AG04450 (cell line): ENCODE measurements around the gene POLR2E. TPM values are rescaled to one million over a fixed set of nuclear protein-coding genes. Genes with fewer than 3 reads are reported as not detected.
A peak's percentile ranks its signal among the peaks of the same experiment; 100 is the strongest.

Experiments
- CTCF ChIA-PET: fragments of 300-600, 350-600 bp; formaldehyde crosslinking; extraction: SDS; loops from one replicate; lab custom pipeline; 2022; ENCODE audit warnings: antibody characterized with exemption, inconsistent platforms; lab: Charles Lee
- POLR2A ChIA-PET: fragments of 350-600 bp; formaldehyde crosslinking; extraction: SDS; loops from one replicate; lab custom pipeline; 2021; ENCODE audit warnings: antibody characterized with exemption, inconsistent platforms; lab: Yijun Ruan, JAX
- DNase-seq: peaks from one replicate; pipeline ENCODE4 v3.0.0-alpha.2; 2011; ENCODE audit warnings: low read depth, low spot score
- H3K27ac ChIP-seq: one replicate; pipeline ENCODE4 v1.5.1; 2012; ENCODE audit warnings: low read depth, low read length, control low read depth
- H3K27me3 ChIP-seq: one replicate; pipeline ENCODE4 v1.6.0; 2012; ENCODE audit warnings: low read length; ENCODE audit not compliant: control insufficient read depth, insufficient read depth
- H3K4me3 ChIP-seq: 2 replicates; pipeline ENCODE4 v1.5.1; 2011; ENCODE audit warnings: mild to moderate bottlenecking, low read depth, low read length, control low read depth
- H3K9me3 ChIP-seq: 2 replicates; pipeline ENCODE4 v1.5.1; 2012; ENCODE audit warnings: low read length; ENCODE audit not compliant: control insufficient read depth, insufficient read depth
- polyA plus RNA-seq: library from polyadenylated mRNA; depleted of rRNA; stranded (reverse); fragments of >200 nt; gene quantifications from 2 replicates; pipeline ENCODE4 v1.2.3, GENCODE V29; 2011
- TF ChIP-seq, protein P1 (sequence below): IDR thresholded peaks from 2 replicates; pipeline ENCODE4 v1.5.1; 2011; ENCODE audit warnings: low read depth, low read length, control low read depth, inconsistent platforms

Gene POLR2E
- polyA plus RNA-seq, 1 experiment, result 140 TPM

DNA sequence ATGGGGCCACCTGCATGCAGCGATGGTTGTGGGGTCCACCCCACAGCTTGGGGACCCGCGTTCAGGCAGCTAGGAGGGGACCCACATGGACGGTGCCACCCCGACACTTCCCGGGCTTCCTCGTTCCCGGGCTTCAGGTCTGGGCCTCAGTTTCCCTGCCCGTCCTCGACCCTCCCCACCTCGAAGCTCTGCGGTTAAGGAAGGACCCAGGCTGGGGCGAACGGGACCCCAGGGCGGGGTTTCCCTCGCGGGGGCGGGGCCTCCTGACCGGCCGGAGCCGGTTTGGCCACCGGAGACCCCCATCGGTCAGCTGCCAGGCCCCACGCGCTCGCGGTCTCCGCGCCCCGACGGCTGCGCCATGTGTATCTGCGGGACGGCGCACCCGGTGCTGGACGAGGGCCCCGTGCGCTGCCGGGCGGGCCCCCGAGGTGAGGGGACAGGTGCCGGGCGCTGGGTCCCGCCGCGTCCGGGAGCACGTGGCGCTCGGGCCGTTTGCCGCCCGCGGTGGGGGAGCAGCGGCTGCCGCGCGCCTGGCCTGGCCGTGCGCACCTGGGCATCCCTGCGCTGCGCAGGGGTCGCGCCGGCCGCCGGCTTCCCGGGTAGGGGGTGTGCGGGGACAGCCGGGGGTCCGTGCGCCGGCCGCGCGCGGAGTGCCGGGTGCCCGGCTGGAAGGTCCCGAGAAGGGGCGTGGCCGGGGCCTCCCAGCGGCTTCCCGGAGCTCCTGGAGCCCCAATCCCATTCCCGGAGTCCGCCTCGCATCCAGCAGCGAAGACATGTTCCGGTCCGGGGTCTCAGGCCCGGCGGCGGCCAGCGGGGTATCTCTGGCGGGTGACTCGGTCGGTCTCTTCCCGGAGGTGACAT is 24.0 kb downstream of the POLR2E start:
- ChIA-PET POLR2A (no interaction called here), CTCF (no interaction called here)

DNA sequence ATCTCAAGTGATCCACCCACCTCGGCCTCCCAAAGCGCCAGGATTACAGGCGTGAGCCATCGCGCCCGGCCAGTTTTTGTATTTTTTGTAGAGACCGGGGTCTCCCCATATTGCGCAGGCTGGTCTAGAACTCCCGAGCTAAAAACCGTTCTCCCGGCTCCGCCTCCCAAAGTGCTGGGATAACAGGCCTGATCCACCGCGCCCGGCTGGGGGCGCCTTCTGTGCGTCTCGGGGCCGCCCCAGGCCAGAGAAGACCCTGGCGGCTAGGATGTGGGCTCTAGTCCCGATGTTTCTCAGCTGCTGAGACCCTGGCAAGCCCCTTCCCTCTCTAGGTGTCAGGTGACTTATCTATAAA is 24.6 kb downstream of the POLR2E start:
- peaks cover 31% of the 10 kb centered on the region for H3K27me3 ChIP-seq
- ChIA-PET POLR2A (no interaction called here), CTCF (no interaction called here)
- no peak overlapping the region for H3K27ac ChIP-seq
- TF ChIP-seq, protein P1, sequence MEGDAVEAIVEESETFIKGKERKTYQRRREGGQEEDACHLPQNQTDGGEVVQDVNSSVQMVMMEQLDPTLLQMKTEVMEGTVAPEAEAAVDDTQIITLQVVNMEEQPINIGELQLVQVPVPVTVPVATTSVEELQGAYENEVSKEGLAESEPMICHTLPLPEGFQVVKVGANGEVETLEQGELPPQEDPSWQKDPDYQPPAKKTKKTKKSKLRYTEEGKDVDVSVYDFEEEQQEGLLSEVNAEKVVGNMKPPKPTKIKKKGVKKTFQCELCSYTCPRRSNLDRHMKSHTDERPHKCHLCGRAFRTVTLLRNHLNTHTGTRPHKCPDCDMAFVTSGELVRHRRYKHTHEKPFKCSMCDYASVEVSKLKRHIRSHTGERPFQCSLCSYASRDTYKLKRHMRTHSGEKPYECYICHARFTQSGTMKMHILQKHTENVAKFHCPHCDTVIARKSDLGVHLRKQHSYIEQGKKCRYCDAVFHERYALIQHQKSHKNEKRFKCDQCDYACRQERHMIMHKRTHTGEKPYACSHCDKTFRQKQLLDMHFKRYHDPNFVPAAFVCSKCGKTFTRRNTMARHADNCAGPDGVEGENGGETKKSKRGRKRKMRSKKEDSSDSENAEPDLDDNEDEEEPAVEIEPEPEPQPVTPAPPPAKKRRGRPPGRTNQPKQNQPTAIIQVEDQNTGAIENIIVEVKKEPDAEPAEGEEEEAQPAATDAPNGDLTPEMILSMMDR, result peak; percentile 26; the same call in 1 of the 2 replicates
- no peak for DNase-seq
- H3K9me3 ChIP-seq, result peaks cover 2% of the 10 kb centered on the region; the same call in 1 of the 2 replicates
- H3K4me3 ChIP-seq, result no peak overlapping the region

More for the DNA sequence above, 24.0 kb downstream of the POLR2E start:
- H3K27me3 ChIP-seq, result peaks cover 31% of the 10 kb centered on the region
- no peak overlapping the region for H3K27ac ChIP-seq
- no peak for DNase-seq
- H3K9me3 ChIP-seq, result peaks cover 2% of the 10 kb centered on the region; the same call in 1 of the 2 replicates
- no peak overlapping the region for H3K4me3 ChIP-seq
- TF ChIP-seq, protein P1, result no peak

DNA sequence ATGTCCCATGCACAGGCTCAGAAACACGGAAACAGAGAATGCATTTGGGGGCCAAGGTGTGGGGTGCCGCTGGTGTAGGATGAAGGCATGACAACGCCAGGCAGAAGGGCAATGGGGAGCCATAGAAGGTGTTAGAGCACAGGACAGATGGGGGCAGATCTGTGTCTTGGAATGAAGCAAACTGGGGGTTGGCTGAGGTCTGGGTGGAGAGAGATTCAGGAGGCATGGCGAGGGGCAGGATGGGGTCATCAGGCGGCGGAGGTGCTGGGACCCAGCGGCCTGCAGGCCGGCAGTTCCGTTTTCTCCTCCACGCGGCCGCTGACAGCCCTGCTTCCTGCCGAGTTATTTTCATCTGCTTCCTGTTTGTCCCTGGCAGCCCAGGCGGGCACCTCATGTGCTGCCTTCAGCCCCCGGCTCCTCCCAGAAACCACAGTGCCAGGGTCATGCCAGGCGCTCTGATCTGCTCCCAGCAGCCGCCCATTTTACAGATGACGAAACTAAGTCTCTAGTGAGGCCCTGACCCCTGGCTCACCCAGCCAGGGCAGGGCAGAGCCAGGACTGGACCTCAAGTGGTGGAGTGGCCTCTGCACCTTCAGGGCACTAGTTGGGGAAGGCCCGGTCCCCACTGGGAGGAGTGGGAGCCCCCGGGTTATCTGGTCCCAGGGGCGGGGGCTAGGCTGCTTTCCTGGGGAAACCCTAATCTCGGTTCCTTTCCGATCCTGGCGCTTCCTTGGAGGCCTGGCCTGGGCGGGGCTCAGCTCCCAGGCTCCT is 26.0 kb downstream of the POLR2E start:
- ChIA-PET CTCF (interaction anchor here (0.6 kb wide), 1 partner anchor 154 kb away, joined by 3 read pairs; no protein-coding TSS in a partner anchor), POLR2A (no interaction called here)
- peaks cover 31% of the 10 kb centered on the region for H3K27me3 ChIP-seq
- H3K4me3 ChIP-seq, result no peak overlapping the region
- no peak overlapping the region for H3K27ac ChIP-seq
- H3K9me3 ChIP-seq, result peaks cover 4% of the 10 kb centered on the region; the same call in 1 of the 2 replicates
- TF ChIP-seq, protein P1, result no peak
- no peak for DNase-seq

DNA sequence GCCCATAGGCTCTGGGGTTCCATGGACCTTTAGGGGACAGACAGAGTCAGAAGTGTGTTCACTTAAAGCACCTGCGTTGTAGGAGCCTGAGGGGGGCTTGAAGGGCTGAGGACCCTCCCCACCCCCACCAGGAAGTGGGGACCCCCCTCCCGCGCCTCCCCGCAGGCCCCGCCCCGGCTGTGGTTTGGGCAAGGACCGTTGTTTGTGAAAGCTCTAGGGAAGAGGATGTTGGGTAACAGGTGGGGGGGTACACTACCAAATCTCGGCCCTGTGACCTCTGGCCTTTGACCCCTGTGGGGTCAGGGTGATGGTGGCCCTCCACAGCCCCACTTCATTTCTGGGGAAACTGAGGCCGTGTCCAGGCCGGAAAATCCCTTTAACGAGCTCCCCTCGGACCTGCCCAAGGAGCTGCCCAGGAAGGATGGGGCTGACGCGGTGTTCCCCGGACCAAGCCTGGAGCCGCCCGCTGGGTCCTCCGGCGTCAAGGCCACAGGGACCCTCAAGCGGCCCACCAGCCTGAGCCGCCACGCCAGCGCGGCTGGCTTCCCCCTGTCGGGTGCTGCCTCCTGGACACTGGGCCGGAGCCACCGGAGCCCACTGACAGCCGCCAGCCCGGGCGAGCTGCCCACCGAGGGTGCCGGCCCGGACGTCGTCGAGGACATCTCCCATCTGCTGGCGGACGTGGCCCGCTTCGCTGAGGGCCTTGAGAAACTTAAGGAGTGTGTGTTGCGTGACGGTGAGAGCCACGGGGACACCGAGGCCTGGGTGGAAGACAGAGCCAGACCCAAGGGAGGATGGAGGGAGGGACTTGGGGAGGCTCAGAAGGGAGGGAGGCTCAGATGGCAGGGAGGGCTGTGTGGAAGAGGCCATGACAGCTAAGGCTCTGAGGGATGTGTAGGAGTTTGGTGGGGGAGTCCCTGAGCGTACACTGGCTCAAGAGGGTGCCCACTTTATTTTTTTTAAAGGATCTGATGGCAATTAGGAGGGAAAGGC is 26.9 kb downstream of the POLR2E start:
- Histone ChIP-seq H3K4me3 (no peak overlapping the region), H3K27me3 (peaks cover 31% of the 10 kb centered on the region), H3K9me3 (peaks cover 13% of the 10 kb centered on the region; the same call in 1 of the 2 replicates), H3K27ac (no peak overlapping the region)
- CTCF ChIA-PET, result no interaction called here
- DNase-seq, result no peak
- POLR2A ChIA-PET, result interaction anchor here (0.7 kb wide), 1 partner anchor 201 kb away, joined by 3 read pairs; the partner anchor contains the start of gene CIRBP
- TF ChIP-seq, protein P1, result no peak
